Hindlimb muscle (tissue), 1 donor: ENCODE measurements around the gene RMP24.
"Not testable (repeated sequence)": the region's sequence is repeated elsewhere in the genome, so short reads cannot be mapped to it uniquely, and the experiment has no call there.

Experiments used
- DNase-seq: peaks from one replicate; pipeline ENCODE4 v3.0.0-alpha.2; 2013

The RMP24 gene

GRCh38 chr18:35968278-35968880 lies 4.1 kb upstream of the RMP24 start:
- no peak for DNase-seq

DNA sequence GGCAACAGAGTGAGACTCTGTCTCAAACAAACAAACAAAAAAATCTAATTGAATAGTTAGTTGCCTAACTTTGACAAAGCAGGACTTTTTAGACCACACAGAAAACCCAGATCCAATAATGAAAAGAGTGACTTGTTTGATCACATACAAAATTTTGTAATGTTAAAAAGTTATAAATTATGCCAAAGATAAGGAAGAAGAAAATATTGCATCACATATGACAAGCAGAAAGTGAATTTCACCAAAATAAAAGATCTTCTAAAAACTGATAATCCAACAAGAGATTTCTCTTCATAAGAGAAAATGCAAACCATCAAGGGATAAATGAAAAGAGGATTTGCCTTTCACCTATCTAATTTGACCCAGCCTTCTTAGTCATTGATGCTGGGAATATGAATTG lies 2.8 kb upstream of the RMP24 start:
- no peak for DNase-seq

DNA sequence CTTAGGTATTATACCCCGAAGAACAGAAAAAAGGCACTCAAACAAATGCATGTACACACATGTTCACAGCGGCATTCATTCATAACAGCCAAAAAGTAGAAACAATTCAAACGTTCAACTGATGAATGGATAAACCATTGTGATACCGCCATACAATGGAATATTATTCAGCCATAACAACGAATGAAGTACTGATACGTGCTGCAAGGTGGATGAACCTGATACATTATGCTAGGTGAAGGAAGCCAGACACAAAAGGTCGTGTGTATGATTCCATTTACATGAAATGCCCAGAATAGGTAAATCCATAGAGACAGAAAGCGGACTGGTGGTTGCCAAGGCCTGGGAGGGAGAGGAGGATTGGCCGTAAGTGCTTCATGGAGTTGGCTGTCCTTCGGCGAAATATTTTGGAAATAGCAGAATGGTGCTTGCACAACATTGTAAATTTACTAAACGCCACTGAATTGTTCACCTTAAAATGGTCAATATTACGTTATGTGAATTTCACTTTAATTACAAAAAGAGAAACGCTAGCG lies 750 bp upstream of the RMP24 start:
- DNase-seq = no peak

DNA sequence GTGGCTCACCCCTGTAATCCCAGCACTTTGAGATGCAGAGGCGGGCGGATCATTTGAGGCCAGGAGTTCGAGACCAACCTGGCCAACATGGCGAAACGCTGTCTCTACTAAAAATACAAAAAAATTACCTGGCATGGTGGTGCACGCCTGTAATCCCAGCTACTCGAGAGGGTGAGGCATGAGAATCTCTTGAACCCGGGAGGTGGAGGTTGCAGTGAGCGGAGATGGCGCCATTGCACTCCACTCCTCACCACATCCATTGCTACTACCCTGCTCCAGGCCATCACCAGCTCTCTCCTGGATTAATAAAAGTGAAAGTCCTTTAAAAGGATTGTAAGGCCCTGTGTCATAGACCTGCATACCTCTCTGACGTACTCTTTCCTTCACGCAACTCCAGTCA lies 1.2 kb downstream of the RMP24 start:
- no peak for DNase-seq

- no peak for DNase-seq
These were observed 1.7 kb downstream of the RMP24 start for GRCh38 chr18:35974181-35974580.

- no peak for DNase-seq
These were observed 6.6 kb downstream of the RMP24 start for GRCh38 chr18:35979112-35979511.

- DNase-seq = no peak
These were observed 10.1 kb downstream of the RMP24 start for GRCh38 chr18:35982409-35983114.

- no peak for DNase-seq
These were observed 10.7 kb downstream of the RMP24 start for GRCh38 chr18:35983147-35983546.

DNA sequence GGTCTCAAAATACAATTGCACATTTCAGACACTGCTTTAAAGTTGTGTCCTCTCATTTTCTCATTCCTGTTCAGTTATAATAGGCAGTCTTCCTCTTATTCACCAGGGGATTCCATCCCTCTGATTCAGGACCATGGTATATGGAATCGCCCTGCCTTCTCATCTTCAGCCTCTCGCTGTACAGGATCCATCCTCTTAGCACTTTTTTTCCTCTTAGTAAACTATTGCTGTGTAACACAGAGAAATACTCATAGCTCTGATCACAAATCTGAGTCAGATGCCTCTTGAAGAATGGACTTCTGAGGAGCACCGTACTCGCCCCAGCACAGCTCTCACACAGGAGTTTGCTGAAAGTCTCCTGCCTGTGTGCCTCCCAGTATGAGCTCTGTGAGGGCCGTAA lies 11.3 kb downstream of the RMP24 start:
- no peak for DNase-seq

DNA sequence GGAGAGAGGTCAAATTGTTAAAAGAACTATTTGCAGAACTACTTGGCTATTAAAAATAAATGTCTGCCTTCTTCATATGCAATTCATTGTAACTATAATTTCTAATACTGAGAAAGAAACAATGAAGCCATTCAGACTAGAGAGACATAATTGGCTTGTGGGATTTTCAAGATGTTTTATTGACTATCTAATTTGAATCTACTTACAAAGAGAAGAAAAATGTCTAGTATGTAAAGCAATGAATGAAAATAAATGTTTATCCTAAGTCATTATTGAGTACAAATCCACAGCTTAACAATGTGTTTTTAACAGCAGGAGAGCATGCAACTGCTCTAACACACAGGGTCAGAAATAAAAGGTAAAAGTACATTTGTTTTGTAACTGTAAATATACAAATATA lies 19.2 kb downstream of the RMP24 start:
- DNase-seq = no peak

DNA sequence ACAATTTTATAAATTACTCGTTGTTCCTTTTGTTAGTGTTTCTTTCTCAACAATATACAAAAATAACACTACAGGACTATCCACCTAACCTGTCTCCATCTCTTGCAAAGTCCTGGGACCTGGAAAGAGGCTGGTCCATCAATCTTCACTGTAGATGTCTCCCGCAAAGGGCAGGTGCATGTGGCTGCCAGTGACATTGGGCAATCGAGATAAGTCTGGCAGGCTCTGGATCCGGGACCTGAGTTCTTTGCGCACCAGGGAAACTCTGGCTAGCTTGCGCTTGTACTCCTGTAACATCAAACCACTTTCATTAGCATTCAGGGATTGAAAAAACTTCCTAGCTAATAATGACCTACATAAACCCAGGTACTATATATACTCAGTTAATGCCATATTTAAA lies 20.5 kb downstream of the RMP24 start:
- no peak for DNase-seq

- DNase-seq = no peak
These were observed 26.5 kb downstream of the RMP24 start for GRCh38 chr18:35998967-35999366.

- DNase-seq = no peak
These were observed 27.4 kb downstream of the RMP24 start for GRCh38 chr18:35999925-36000324.

- DNase-seq = no peak
These were observed 34.5 kb downstream of the RMP24 start for GRCh38 chr18:36006997-36007396.

- DNase-seq = no peak
These were observed 36.7 kb downstream of the RMP24 start for GRCh38 chr18:36009214-36009613.

- no peak for DNase-seq
These were observed 40.4 kb downstream of the RMP24 start for GRCh38 chr18:36012891-36013290.

GRCh38 chr18:36015629-36016028 lies 43.1 kb downstream of the RMP24 start:
- no peak for DNase-seq

GRCh38 chr18:36017232-36017631 lies 44.8 kb downstream of the RMP24 start:
- DNase-seq = no peak

GRCh38 chr18:36020174-36020711 lies 47.8 kb downstream of the RMP24 start:
- no peak for DNase-seq

GRCh38 chr18:36023336-36023735 lies 50.9 kb downstream of the RMP24 start:
- DNase-seq = no peak

- not testable (repeated sequence) for DNase-seq
These were observed 51.8 kb downstream of the RMP24 start for GRCh38 chr18:36024241-36024640.

DNA sequence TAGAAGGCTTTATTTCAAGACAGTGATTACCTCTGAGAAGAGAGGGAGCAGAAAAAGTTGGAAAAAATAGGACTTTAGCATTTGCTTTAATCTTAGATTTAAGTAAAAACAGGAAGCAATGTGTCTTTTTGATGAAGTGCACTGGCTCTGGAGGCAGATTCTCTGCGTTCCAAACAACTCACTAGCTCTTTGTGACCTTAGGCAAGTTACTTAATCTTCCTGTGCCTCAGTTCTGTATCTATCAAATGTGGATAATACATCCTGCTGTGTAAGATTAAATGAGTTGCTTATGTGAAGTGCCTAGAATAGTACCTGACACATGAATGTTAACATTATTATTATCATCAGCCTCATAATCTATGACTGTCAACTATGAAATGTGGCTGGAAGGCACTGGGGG lies 52.5 kb downstream of the RMP24 start:
- no peak for DNase-seq

DNA sequence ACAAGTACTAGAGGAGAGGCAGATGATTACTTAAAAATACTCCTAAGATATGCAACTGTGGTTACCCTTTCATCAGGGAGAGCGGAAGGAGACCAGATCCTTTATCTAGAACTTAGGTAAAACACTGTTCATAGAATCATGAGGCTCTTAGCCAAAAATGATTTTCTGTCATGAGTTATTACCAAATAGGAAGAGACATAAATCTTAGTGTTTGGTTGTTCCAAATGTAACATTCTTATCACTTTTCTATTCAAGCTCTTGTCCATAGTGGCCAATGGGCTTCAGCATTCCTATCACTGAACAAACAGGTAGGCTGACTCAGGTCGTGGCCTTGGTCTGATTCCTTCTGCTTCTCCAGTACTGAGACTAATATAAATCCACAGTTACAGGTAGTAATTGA lies 56.4 kb downstream of the RMP24 start:
- no peak for DNase-seq
